Ascending aorta (tissue), 2 donors: Measurements from ENCODE around the gene ZNF41. TPM values are rescaled to one million over a fixed set of nuclear protein-coding genes. Genes with fewer than 3 reads are reported as not detected.

ENCODE experiments used
- DNase-seq, 2 donors: peaks; one replicate each; pipeline ENCODE4 v3.0.0-alpha.2; 2019; ENCODE audit warnings: low spot score in 2 of 2
- H3K27ac ChIP-seq, 2 donors: fragments of 200-600 bp; sonication (generic); one replicate each; pipeline ENCODE4 v1.5.1; 2016 to 2017; ENCODE audit warnings: mild to moderate bottlenecking in 1 of 2
- H3K27me3 ChIP-seq: fragments of 200-600 bp; sonication (generic); one replicate; pipeline ENCODE4 v1.5.1; 2017
- H3K36me3 ChIP-seq, 2 donors: fragments of 200-600 bp; sonication (generic); one replicate each; pipeline ENCODE4 v1.5.1; 2016
- H3K4me1 ChIP-seq, 2 donors: fragments of 200-600 bp; sonication (generic); one replicate each; pipeline ENCODE4 v1.5.1; 2016 to 2017; ENCODE audit warnings: mild to moderate bottlenecking in 1 of 2
- H3K4me3 ChIP-seq, 2 donors: fragments of 200-600 bp; sonication (generic); one replicate each; pipeline ENCODE4 v1.5.1; 2016 to 2017; ENCODE audit warnings: mild to moderate bottlenecking in 1 of 2
- H3K9me3 ChIP-seq, 2 donors: fragments of 200-600 bp; sonication (generic); one replicate each; pipeline ENCODE4 v1.5.1; 2016
- CTCF ChIP-seq, 3 experiments: fragments of 200-600 bp in 2 of 3; fragments of 450-650 bp in 1 of 3; sonication (generic) in 2 of 3; IDR thresholded peaks; one replicate each; pipeline ENCODE4 v1.5.1; 2016 to 2019; ENCODE audit warnings: antibody characterized with exemption in 3 of 3, mild to moderate bottlenecking in 1 of 3, moderate library complexity in 1 of 3
- intact Hi-C: fragments of 100-400 bp; cut with DNase I; formaldehyde crosslinking; loops from one replicate; pipeline ENCODE4 v1.15.1; 2023
- total RNA-seq: library from RNA; depleted of rRNA; stranded (reverse); fragments of >200 nt; gene quantifications from one replicate; pipeline ENCODE4 v1.1.0, GENCODE V29; 2016

The ZNF41 gene
- total RNA-seq, 1 donor from 2014 or later = 2.7 TPM

GRCh38 chrX:47503151-47503550 lies 20.1 kb upstream of the ZNF41 start:
- Histone ChIP-seq H3K27me3 (no peaks in the 10 kb centered on the region), H3K9me3 (no peaks in the 10 kb centered on the region), H3K27ac (no peak overlapping the region), H3K4me3 (no peak overlapping the region), H3K36me3 (no peaks in the 10 kb centered on the region), H3K4me1 (no peaks in the 10 kb centered on the region)
- DNase-seq = no peak
- no peak for TF ChIP-seq CTCF (IDR thresholded peaks at IDR 0.05)
- intact Hi-C loops = no loop called here

DNA sequence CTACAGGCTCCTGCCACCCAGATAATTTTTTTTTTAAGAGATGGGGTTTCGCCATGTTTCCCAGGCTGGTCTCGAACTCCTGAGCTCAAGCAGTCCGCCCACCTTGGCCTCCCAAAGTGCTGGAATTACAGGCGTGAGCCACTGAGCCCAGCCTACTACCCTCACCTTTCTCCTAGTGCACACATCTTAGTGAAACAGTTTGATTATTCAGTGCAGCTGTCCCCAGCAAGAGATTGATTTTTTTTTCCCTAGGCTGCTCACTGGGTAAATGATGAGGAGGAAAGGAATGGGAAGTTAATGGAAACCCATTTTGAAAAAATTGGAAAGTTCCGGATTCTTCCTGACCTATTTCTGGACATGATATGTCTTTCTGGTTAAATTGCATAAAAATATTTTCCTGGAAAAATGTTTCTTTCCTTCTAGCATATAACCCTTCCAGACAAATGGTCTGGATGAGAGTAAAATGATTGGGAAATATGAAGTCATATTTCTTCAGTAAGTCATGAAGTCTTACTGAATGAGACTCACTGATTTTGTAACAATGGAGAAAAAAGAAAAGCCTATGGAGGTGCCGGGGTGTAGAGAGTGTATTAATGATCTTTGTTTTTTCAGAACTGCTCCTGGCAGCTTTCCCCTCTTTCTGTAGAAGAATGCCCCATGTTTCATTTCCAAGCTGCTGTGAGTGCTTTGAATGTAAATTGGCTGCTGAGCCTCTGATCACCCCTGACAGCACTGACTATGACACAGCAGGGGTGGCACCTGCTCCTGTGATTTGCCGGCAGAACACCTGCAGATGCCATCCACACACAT lies 19.5 kb upstream of the ZNF41 start:
- Histone ChIP-seq H3K36me3 (no peaks in the 10 kb centered on the region), H3K27me3 (no peaks in the 10 kb centered on the region), H3K9me3 (no peaks in the 10 kb centered on the region), H3K4me3 (no peak overlapping the region), H3K4me1 (no peaks in the 10 kb centered on the region), H3K27ac (no peak overlapping the region)
- DNase-seq = no peak
- intact Hi-C loops = no loop called here
- TF ChIP-seq CTCF (IDR thresholded peaks at IDR 0.05) = no peak

DNA sequence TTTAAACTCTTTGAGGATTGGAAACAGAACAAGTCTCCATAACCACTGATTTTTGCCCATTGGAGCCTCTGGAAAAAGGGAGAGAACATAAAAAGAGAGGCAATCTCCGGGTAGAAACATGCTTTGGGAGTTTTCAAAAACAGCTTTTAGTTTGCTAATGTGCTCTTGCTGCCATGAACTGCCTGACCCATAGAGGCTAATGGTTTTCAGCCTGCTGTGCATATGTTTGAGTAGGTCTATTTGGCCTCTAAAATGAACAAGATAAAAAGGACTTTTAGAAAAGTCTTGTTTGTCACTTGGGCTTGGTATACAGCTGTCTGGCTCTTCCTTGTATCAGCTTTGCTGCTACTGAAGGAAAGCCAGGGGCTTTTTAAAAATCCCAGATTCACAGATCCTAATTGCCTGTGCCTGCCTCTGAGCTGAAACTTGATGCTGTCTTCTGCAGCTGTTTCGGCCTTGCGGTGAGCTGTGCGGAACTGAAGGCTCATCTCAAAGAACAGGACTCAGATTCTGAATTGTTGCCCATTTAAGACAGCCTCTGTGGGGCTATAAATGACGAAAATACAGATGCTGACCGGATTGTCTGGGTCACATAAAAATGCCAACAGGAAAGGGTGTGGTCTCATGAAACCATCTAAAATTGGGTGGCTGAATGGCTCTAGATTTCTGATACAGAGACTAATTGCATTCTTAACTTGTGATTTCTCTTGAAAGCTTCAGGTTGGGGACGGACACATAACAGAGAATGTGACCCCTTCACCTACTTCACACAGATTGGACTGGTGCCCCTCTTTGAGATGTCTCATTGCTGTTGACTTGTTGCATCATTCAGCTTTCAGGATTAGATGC lies 18.4 kb upstream of the ZNF41 start:
- H3K4me1 ChIP-seq = no peaks in the 10 kb centered on the region
- H3K9me3 ChIP-seq = no peaks in the 10 kb centered on the region
- no peak overlapping the region for H3K27ac ChIP-seq
- H3K36me3 ChIP-seq = no peaks in the 10 kb centered on the region
- DNase-seq = no peak
- intact Hi-C loops = no loop called here
- H3K27me3 ChIP-seq = no peaks in the 10 kb centered on the region
- H3K4me3 ChIP-seq = no peak overlapping the region
- no peak for TF ChIP-seq CTCF (IDR thresholded peaks at IDR 0.05)

DNA sequence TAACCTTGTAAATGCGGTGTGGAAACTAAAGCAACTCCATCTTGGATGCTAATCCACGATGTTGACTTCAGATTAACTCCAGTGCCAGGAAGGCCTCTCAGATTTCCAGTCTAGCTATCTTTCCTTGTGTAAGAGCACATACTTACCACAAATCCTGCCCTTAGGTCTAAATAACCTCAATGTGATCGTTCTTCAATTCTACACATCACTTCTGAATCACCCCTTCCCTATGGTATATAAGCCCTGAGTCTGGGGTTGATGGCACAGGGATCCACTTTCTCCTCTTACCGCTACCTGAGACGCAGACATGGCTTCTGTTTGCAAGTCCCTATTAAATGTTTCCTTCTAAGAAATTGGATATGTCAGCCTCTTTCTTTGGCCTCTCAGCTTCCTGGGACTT lies 17.5 kb upstream of the ZNF41 start:
- no peak for TF ChIP-seq CTCF (IDR thresholded peaks at IDR 0.05)
- no peak overlapping the region for H3K27ac ChIP-seq
- no peaks in the 10 kb centered on the region for H3K27me3 ChIP-seq
- intact Hi-C loops = no loop called here
- H3K9me3 ChIP-seq = no peaks in the 10 kb centered on the region
- H3K4me1 ChIP-seq = no peaks in the 10 kb centered on the region
- no peak overlapping the region for H3K4me3 ChIP-seq
- no peaks in the 10 kb centered on the region for H3K36me3 ChIP-seq
- DNase-seq = no peak

DNA sequence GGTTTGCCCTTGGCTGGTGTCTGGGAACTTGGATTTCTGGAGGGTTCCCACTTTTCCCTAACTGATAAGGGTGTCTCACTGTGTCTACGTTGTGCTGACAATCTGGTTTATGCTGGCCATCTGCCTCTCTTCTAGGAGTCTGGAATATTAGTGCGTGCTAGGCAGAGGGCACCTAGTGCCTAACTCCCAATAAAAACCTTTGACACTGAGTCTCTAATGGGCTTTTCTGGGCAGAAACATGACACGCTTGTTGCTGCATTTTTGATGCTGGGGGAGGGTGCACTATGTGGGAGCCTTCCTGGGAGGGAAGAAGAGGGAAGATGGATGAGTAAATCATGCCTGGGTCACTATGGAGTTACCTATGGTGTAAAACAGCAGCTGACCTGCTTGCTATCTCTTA lies 16.3 kb upstream of the ZNF41 start:
- no peaks in the 10 kb centered on the region for H3K27me3 ChIP-seq
- H3K4me3 ChIP-seq = no peak overlapping the region
- no peak for TF ChIP-seq CTCF (IDR thresholded peaks at IDR 0.05)
- H3K36me3 ChIP-seq = no peaks in the 10 kb centered on the region
- H3K27ac ChIP-seq = no peak overlapping the region
- H3K4me1 ChIP-seq = no peaks in the 10 kb centered on the region
- DNase-seq = no peak
- H3K9me3 ChIP-seq = no peaks in the 10 kb centered on the region
- intact Hi-C loops = no loop called here
